KOPT-K1 (cell line): Measurements from ENCODE around the gene ABLIM2.

Experiments
- H3K27ac ChIP-seq: fragments of 200-600 bp; sonication (generic); 2 replicates; pipeline ENCODE4 v1.5.1; 2016; ENCODE audit warnings: antibody characterized with exemption, mild to moderate bottlenecking, low read depth, low read length; ENCODE audit not compliant: poor library complexity, severe bottlenecking
- H3K36me3 ChIP-seq: fragments of 200-600 bp; sonication (generic); 2 replicates; pipeline ENCODE4 v1.5.1; 2017; ENCODE audit warnings: antibody characterized with exemption, mild to moderate bottlenecking, low read length, moderate library complexity; ENCODE audit not compliant: insufficient read depth
- H3K9me3 ChIP-seq: fragments of 200-600 bp; sonication (generic); 2 replicates; pipeline ENCODE4 v1.5.1; 2017; ENCODE audit warnings: antibody characterized with exemption, low read length, mild to moderate bottlenecking; ENCODE audit not compliant: insufficient read depth, poor library complexity, severe bottlenecking

The ABLIM2 gene

GRCh38 chr4:7962609-7963508 is 195.8 kb downstream of the ABLIM2 start:
- Histone ChIP-seq H3K27ac (no peak overlapping the region), H3K9me3 (no peaks in the 10 kb centered on the region), H3K36me3 (no peaks in the 10 kb centered on the region)

GRCh38 chr4:7960790-7961655 is 197.6 kb downstream of the ABLIM2 start:
- Histone ChIP-seq H3K27ac (no peak overlapping the region), H3K36me3 (no peaks in the 10 kb centered on the region), H3K9me3 (no peaks in the 10 kb centered on the region)

GRCh38 chr4:7960017-7960789 is 198.4 kb downstream of the ABLIM2 start:
- Histone ChIP-seq H3K27ac (no peak overlapping the region), H3K9me3 (no peaks in the 10 kb centered on the region), H3K36me3 (no peaks in the 10 kb centered on the region)

- Histone ChIP-seq H3K9me3 (peaks cover 4% of the 10 kb centered on the region), H3K36me3 (no peaks in the 10 kb centered on the region), H3K27ac (no peak overlapping the region)
These were observed 199.5 kb downstream of the ABLIM2 start for GRCh38 chr4:7959078-7959477.

- Histone ChIP-seq H3K27ac (no peak overlapping the region), H3K36me3 (no peaks in the 10 kb centered on the region), H3K9me3 (peaks cover 5% of the 10 kb centered on the region)
These were observed 201.5 kb downstream of the ABLIM2 start for GRCh38 chr4:7956934-7957656.

GRCh38 chr4:7956270-7956808 is 202.3 kb downstream of the ABLIM2 start:
- Histone ChIP-seq H3K27ac (no peak overlapping the region), H3K9me3 (peaks cover 8% of the 10 kb centered on the region), H3K36me3 (no peaks in the 10 kb centered on the region)

- Histone ChIP-seq H3K27ac (no peak overlapping the region), H3K36me3 (no peaks in the 10 kb centered on the region), H3K9me3 (peaks cover 13% of the 10 kb centered on the region)
These were observed 203.2 kb downstream of the ABLIM2 start for GRCh38 chr4:7955393-7955792.

GRCh38 chr4:7952615-7953014 is 206.0 kb downstream of the ABLIM2 start:
- peaks cover 13% of the 10 kb centered on the region for H3K9me3 ChIP-seq
- no peak overlapping the region for H3K27ac ChIP-seq
- no peaks in the 10 kb centered on the region for H3K36me3 ChIP-seq

GRCh38 chr4:7950301-7951092 is 208.1 kb downstream of the ABLIM2 start:
- no peak overlapping the region for H3K27ac ChIP-seq

GRCh38 chr4:7949759-7950158 is 208.9 kb downstream of the ABLIM2 start:
- no peak overlapping the region for H3K27ac ChIP-seq
- H3K36me3 ChIP-seq = no peaks in the 10 kb centered on the region
- H3K9me3 ChIP-seq = peaks cover 13% of the 10 kb centered on the region

More at GRCh38 chr4:7950301-7951092, 208.1 kb downstream of the ABLIM2 start:
- H3K9me3 ChIP-seq = peaks cover 13% of the 10 kb centered on the region
- no peaks in the 10 kb centered on the region for H3K36me3 ChIP-seq

- H3K27ac ChIP-seq = no peak overlapping the region
- H3K36me3 ChIP-seq = no peaks in the 10 kb centered on the region
- peaks cover 8% of the 10 kb centered on the region for H3K9me3 ChIP-seq
These were observed 210.7 kb downstream of the ABLIM2 start for GRCh38 chr4:7947927-7948326.

GRCh38 chr4:7945709-7946380 is 212.8 kb downstream of the ABLIM2 start:
- Histone ChIP-seq H3K27ac (no peak overlapping the region), H3K9me3 (no peaks in the 10 kb centered on the region), H3K36me3 (no peaks in the 10 kb centered on the region)

GRCh38 chr4:7944599-7945220 is 213.9 kb downstream of the ABLIM2 start:
- Histone ChIP-seq H3K9me3 (no peaks in the 10 kb centered on the region), H3K27ac (no peak overlapping the region), H3K36me3 (no peaks in the 10 kb centered on the region)
